ENCODE results near the gene COL4A2.

COL4A2 gene

GRCh38 chr13:110266431-110266809 lies 40.7 kb upstream of the COL4A2 start:
- no peak overlapping the region for H3K27ac ChIP-seq
- no peak overlapping the region for H3K4me2 ChIP-seq
- no peak for TF ChIP-seq CTCF (conservative IDR thresholded peaks at IDR 0.05; ENCODE audit: low read depth, low read length)

GRCh38 chr13:110266983-110267382 lies 40.1 kb upstream of the COL4A2 start:
- Histone ChIP-seq H3K27me3 (ENCODE audit: insufficient read depth, low read depth) (no peaks in the 10 kb centered on the region), H2AFZ (ENCODE audit: low read depth) (no peak overlapping the region), H3K4me2 (no peak overlapping the region), H3K4me3 (IDR thresholded peaks at IDR 0.05; ENCODE audit: insufficient read depth, low read depth, low read length) (no peak overlapping the region), H3K79me2 (ENCODE audit: insufficient read depth, low read depth) (no peaks in the 10 kb centered on the region), H3K27ac (no peak overlapping the region), H4K20me1 (ENCODE audit: insufficient read depth) (no peaks in the 10 kb centered on the region), H3K36me3 (ENCODE audit: insufficient read depth) (no peaks in the 10 kb centered on the region), H3K9ac (no peak overlapping the region), H3K4me1 (ENCODE audit: low read depth, poor library complexity, severe bottlenecking) (no peaks in the 10 kb centered on the region)
- no peak for TF ChIP-seq CTCF (conservative IDR thresholded peaks at IDR 0.05; ENCODE audit: low read depth, low read length)

More at GRCh38 chr13:110266431-110266809, 40.7 kb upstream of the COL4A2 start:
- H4K20me1 ChIP-seq (ENCODE audit: insufficient read depth), result no peaks in the 10 kb centered on the region
- H3K27me3 ChIP-seq (ENCODE audit: insufficient read depth, low read depth), result no peaks in the 10 kb centered on the region
- H3K9ac ChIP-seq, result no peak overlapping the region
- no peaks in the 10 kb centered on the region for H3K79me2 ChIP-seq (ENCODE audit: insufficient read depth, low read depth)
- H2AFZ ChIP-seq (ENCODE audit: low read depth), result no peak overlapping the region
- H3K4me3 ChIP-seq (IDR thresholded peaks at IDR 0.05; ENCODE audit: insufficient read depth, low read depth, low read length), result no peak overlapping the region
- H3K4me1 ChIP-seq (ENCODE audit: low read depth, poor library complexity, severe bottlenecking), result no peaks in the 10 kb centered on the region
- H3K36me3 ChIP-seq (ENCODE audit: insufficient read depth), result no peaks in the 10 kb centered on the region

GRCh38 chr13:110268061-110268460 lies 39.0 kb upstream of the COL4A2 start:
- Histone ChIP-seq H3K9ac (no peak overlapping the region), H3K79me2 (ENCODE audit: insufficient read depth, low read depth) (no peaks in the 10 kb centered on the region), H3K36me3 (ENCODE audit: insufficient read depth) (no peaks in the 10 kb centered on the region), H2AFZ (ENCODE audit: low read depth) (no peak overlapping the region), H3K27me3 (ENCODE audit: insufficient read depth, low read depth) (no peaks in the 10 kb centered on the region), H3K4me1 (ENCODE audit: low read depth, poor library complexity, severe bottlenecking) (no peaks in the 10 kb centered on the region), H4K20me1 (ENCODE audit: insufficient read depth) (no peaks in the 10 kb centered on the region), H3K4me2 (no peak overlapping the region), H3K27ac (no peak overlapping the region), H3K4me3 (IDR thresholded peaks at IDR 0.05; ENCODE audit: insufficient read depth, low read depth, low read length) (no peak overlapping the region)
- no peak for TF ChIP-seq CTCF (conservative IDR thresholded peaks at IDR 0.05; ENCODE audit: low read depth, low read length)

GRCh38 chr13:110268576-110269185 lies 38.4 kb upstream of the COL4A2 start:
- H2AFZ ChIP-seq (ENCODE audit: low read depth), result no peak overlapping the region
- no peak for TF ChIP-seq CTCF (conservative IDR thresholded peaks at IDR 0.05; ENCODE audit: low read depth, low read length)
- no peak overlapping the region for H3K4me2 ChIP-seq
- H3K27me3 ChIP-seq (ENCODE audit: insufficient read depth, low read depth), result no peaks in the 10 kb centered on the region
- H4K20me1 ChIP-seq (ENCODE audit: insufficient read depth), result no peaks in the 10 kb centered on the region
- H3K79me2 ChIP-seq (ENCODE audit: insufficient read depth, low read depth), result no peaks in the 10 kb centered on the region
- H3K4me1 ChIP-seq (ENCODE audit: low read depth, poor library complexity, severe bottlenecking), result no peaks in the 10 kb centered on the region
- no peak overlapping the region for H3K27ac ChIP-seq
- H3K9ac ChIP-seq, result no peak overlapping the region
- H3K4me3 ChIP-seq (IDR thresholded peaks at IDR 0.05; ENCODE audit: insufficient read depth, low read depth, low read length), result no peak overlapping the region
- H3K36me3 ChIP-seq (ENCODE audit: insufficient read depth), result no peaks in the 10 kb centered on the region
